IgD-negative memory B cell (primary cell): ENCODE data around the gene MTERF4. TPM values are rescaled to one million over a fixed set of nuclear protein-coding genes. Genes with fewer than 3 reads are reported as not detected.
"Not testable (repeated sequence)": the region's sequence is repeated elsewhere in the genome, so short reads cannot be mapped to it uniquely, and the experiment has no call there.

Source experiments
- H3K27ac Mint-ChIP-seq, 3 donors: one replicate each; pipeline ENCODE4 v1.8.0; 2020 to 2022; ENCODE audit warnings: mild to moderate bottlenecking in 3 of 3, mixed read lengths in 3 of 3, moderate library complexity in 1 of 3
- H3K27me3 Mint-ChIP-seq: one replicate; pipeline ENCODE4 v1.8.0; 2021; ENCODE audit warnings: mixed read lengths
- H3K36me3 Mint-ChIP-seq: one replicate; pipeline ENCODE4 v1.8.0; 2020; ENCODE audit warnings: mild to moderate bottlenecking, mixed read lengths
- H3K4me1 Mint-ChIP-seq, 3 donors: one replicate each; pipeline ENCODE4 v1.8.0; 2020 to 2022; ENCODE audit warnings: mixed read lengths in 3 of 3, mild to moderate bottlenecking in 1 of 3
- H3K4me3 Mint-ChIP-seq, 4 donors: one replicate each; pipeline ENCODE4 v1.8.0; 2020 to 2022; ENCODE audit warnings: mild to moderate bottlenecking in 4 of 4, mixed read lengths in 4 of 4, moderate library complexity in 3 of 4
- H3K9me3 Mint-ChIP-seq, 3 donors: one replicate each; pipeline ENCODE4 v1.8.0; 2020 to 2021; ENCODE audit warnings: mixed read lengths in 3 of 3, mild to moderate bottlenecking in 1 of 3
- polyA plus RNA-seq: library from polyadenylated mRNA; unstranded; fragments of 300-500 nt; fragmentation: Illumina TruSeq; gene quantifications from one replicate; pipeline ENCODE4 v1.2.3, GENCODE V29; 2021

The MTERF4 gene
- polyA plus RNA-seq, 1 donor from 2014 or later = 65.6 TPM

- H3K36me3 Mint-ChIP-seq = peaks cover 6% of the 10 kb centered on the region
- no peaks in the 10 kb centered on the region for H3K9me3 Mint-ChIP-seq
- H3K27me3 Mint-ChIP-seq = no peaks in the 10 kb centered on the region
- H3K4me3 Mint-ChIP-seq = peak overlapping the region in 1 of 4 donors; percentile 16
- peak overlapping the region in 2 of 3 donors; percentile 73 to 89 for H3K27ac Mint-ChIP-seq
- peaks cover 45 to 50% (median 47%) of the 10 kb centered on the region in 3 donors for H3K4me1 Mint-ChIP-seq
These were observed 7.1 kb downstream of the MTERF4 start for GRCh38 chr2:241094924-241095420.

- H3K4me3 Mint-ChIP-seq = no peak overlapping the region
- H3K27ac Mint-ChIP-seq = peak overlapping the region in 1 of 3 donors; percentile 90
- peaks cover 38 to 42% (median 39%) of the 10 kb centered on the region in 3 donors for H3K4me1 Mint-ChIP-seq
- H3K9me3 Mint-ChIP-seq = no peaks in the 10 kb centered on the region
- no peaks in the 10 kb centered on the region for H3K27me3 Mint-ChIP-seq
- peaks cover 7% of the 10 kb centered on the region for H3K36me3 Mint-ChIP-seq
These were observed 7.9 kb downstream of the MTERF4 start for GRCh38 chr2:241094172-241094571.

DNA sequence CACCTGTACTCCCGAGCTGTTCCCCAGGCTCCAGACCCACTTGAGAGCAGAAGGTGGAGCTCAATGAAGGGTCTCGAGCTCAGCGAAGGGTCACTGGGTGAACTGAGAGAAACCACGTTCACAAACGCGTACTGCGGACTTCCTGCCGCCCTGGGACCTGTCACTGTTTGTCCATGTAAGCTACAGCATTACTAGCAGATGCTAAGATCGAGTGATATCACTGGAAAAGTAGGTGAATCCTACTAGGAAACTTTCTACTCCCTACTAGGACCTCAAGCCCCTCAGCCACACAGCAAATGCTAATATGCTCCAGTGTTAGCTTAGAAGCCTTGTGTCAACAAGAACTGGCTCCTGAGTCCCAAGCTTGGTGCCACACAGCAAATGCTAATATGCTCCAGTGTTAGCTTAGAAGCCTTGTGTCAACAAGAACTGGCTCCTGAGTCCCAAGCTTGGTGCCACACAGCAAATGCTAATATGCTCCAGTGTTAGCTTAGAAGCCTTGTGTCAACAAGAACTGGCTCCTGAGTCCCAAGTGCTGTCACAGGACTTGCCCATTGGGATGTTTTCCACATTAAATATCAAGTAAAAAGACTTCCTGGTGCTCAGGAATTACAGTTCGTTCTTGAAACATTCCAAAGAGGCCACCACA lies 8.8 kb downstream of the MTERF4 start:
- not testable (repeated sequence) for H3K27me3 Mint-ChIP-seq, H3K4me3 Mint-ChIP-seq, H3K9me3 Mint-ChIP-seq, H3K36me3 Mint-ChIP-seq
- peaks cover 31 to 35% (median 34%) of the 10 kb centered on the region in 3 donors for H3K4me1 Mint-ChIP-seq
- peak overlapping the region in 1 of 3 donors; percentile 78 for H3K27ac Mint-ChIP-seq

- peaks cover 6% of the 10 kb centered on the region for H3K36me3 Mint-ChIP-seq
- H3K4me3 Mint-ChIP-seq = no peak overlapping the region
- H3K27me3 Mint-ChIP-seq = no peaks in the 10 kb centered on the region
- peak overlapping the region in 1 of 3 donors; percentile 78 for H3K27ac Mint-ChIP-seq
- H3K9me3 Mint-ChIP-seq = no peaks in the 10 kb centered on the region
- peaks cover 30 to 37% (median 34%) of the 10 kb centered on the region in 3 donors for H3K4me1 Mint-ChIP-seq
These were observed 9.4 kb downstream of the MTERF4 start for GRCh38 chr2:241092677-241093076.

DNA sequence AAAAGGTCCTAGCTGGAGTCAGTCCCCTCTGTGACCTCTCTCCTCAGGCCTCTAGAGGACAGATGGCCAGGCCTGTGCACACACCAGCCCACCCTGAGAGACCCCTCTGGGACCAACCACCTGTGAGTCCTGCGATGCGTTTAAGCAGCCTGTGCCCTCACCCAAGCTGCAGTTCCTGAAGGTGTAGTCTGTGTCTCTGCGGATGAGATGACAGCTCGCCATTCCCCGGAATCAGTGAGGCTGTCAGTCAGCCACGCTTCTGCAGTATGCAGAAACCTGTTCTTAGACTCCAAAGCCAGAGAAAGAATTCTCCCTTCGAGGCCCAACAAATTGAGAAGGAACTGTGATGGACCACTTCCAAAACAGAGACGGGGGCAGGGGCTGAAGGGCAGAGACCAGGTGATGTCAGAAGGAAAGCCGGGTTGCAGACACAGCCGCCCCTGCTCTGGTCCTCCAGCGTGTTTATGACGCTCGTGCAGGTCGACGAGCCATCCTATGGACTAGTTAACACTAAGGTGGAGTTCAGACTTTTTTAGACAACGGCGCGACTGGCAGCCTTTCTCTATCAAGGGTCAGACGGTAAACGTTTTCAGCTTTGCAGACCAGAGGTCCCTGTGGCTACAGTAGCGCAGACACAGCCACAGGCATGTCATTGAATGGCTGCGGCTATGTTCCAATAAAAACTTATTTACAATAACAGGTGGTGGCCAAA lies 10.2 kb downstream of the MTERF4 start:
- no peaks in the 10 kb centered on the region for H3K27me3 Mint-ChIP-seq
- H3K36me3 Mint-ChIP-seq = peaks cover 6% of the 10 kb centered on the region
- peak overlapping the region in 1 of 3 donors; percentile 59 for H3K27ac Mint-ChIP-seq
- no peaks in the 10 kb centered on the region for H3K9me3 Mint-ChIP-seq
- H3K4me1 Mint-ChIP-seq = peaks cover 23 to 29% (median 26%) of the 10 kb centered on the region in 3 donors
- H3K4me3 Mint-ChIP-seq = no peak overlapping the region

DNA sequence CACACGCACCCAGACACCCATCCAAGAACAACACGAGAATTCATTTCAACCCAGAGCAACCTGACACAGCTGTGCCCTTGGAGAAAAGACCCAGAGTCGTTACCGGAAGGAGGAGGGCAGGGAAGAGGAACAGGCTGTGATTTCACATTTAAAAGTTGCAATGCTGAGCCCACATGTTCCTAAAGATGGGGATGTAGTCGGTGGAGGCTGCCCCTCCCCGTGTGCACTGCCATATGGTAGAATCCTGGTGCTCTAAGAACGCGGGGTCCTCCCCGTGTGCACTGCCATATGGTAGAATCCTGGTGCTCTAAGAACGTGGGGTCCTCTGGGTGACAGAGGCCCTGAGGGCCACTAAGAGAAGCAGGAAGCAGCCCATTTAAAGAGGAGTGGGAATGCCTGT lies 10.9 kb downstream of the MTERF4 start:
- Mint-ChIP-seq H3K36me3 (peaks cover 8% of the 10 kb centered on the region), H3K27me3 (no peaks in the 10 kb centered on the region), H3K4me1 (peaks cover 19 to 22% (median 21%) of the 10 kb centered on the region in 3 donors), H3K4me3 (no peak overlapping the region), H3K9me3 (no peaks in the 10 kb centered on the region), H3K27ac (peak overlapping the region in 2 of 3 donors; percentile 43 to 80)

DNA sequence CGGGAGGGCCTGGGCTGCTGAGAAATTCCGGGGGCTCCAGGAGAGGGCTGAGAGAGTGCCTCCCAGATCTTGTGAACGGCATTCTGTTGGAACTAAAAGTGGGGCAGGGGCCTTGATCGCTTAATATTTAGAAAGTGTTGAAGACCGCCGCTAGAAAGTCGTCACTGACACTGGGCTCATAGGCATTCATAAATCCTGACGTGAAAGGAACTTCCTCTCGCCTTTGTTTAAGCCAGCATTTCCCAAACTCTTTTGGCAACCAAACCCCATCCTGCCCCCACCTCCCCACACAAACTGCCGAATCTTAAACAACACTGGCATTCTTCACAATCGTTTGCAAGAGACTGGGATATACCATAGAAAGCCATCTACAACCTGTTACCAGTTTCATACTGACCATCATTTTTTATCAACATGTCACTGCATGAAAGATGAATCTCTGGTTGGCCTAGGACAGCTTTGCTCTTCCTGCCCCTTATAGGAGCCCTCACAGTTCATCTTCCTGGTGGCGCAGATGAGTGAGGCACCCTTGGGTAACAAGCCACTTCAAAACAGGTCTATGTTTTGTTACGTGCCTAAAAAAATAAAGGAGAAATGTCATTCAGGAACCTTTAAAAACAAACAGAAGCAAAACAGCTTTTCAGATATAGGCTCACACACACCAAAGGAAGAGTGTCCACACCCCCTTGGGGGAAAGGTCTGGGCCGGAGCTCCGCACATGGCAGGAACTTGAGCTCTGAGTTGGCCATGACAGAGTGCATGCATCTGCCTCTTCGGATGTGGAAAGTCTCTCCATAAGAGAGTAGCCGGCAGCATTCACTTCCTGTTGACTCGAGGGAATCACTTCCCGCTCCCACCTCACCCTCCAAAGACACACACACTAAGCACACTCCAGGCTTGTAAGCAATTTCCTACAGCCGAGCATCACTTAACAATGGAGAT lies 13.0 kb downstream of the MTERF4 start:
- H3K9me3 Mint-ChIP-seq = peaks cover 0 to 9% (median 3%) of the 10 kb centered on the region in 3 donors
- H3K4me1 Mint-ChIP-seq = peaks cover 10 to 13% (median 12%) of the 10 kb centered on the region in 3 donors
- peak overlapping the region in 1 of 4 donors; percentile 90 for H3K4me3 Mint-ChIP-seq
- peak overlapping the region in 1 of 3 donors; percentile 59 for H3K27ac Mint-ChIP-seq
- H3K27me3 Mint-ChIP-seq = no peaks in the 10 kb centered on the region
- H3K36me3 Mint-ChIP-seq = peaks cover 15% of the 10 kb centered on the region

DNA sequence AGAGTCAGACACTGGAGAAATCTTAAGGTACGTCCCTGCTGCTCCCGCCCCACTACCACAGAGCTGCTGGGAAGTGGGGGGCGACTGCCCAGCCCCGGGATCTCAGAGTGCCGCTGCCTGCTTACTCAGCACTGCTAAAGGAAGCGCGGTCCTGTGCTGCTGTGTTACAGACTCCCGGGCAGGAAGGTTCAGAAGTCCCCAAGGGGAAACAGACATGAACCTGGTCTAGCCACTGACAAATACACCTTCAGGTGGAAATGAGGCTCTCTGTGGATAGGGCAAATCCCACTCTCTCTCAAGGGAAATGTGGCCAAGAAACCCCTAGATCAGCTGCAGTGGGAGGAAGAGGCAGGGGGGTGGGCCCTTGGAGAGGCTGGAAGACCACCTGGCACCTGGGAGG lies 13.7 kb downstream of the MTERF4 start:
- Mint-ChIP-seq H3K4me3 (peak overlapping the region in 1 of 4 donors; percentile 90), H3K27ac (peak overlapping the region in 2 of 3 donors; percentile 84 to 93), H3K27me3 (no peaks in the 10 kb centered on the region), H3K4me1 (peaks cover 10 to 13% (median 12%) of the 10 kb centered on the region in 3 donors), H3K36me3 (peaks cover 15% of the 10 kb centered on the region), H3K9me3 (peaks cover 0 to 9% (median 3%) of the 10 kb centered on the region in 3 donors)

- H3K4me1 Mint-ChIP-seq = peaks cover 15 to 16% (median 15%) of the 10 kb centered on the region in 3 donors
- H3K27ac Mint-ChIP-seq = peak overlapping the region; percentile 71 to 93 (median 84)
- H3K4me3 Mint-ChIP-seq = no peak overlapping the region
- H3K9me3 Mint-ChIP-seq = peaks cover 0 to 9% (median 3%) of the 10 kb centered on the region in 3 donors
- peaks cover 15% of the 10 kb centered on the region for H3K36me3 Mint-ChIP-seq
- no peaks in the 10 kb centered on the region for H3K27me3 Mint-ChIP-seq
These were observed 14.4 kb downstream of the MTERF4 start for GRCh38 chr2:241087420-241088268.

DNA sequence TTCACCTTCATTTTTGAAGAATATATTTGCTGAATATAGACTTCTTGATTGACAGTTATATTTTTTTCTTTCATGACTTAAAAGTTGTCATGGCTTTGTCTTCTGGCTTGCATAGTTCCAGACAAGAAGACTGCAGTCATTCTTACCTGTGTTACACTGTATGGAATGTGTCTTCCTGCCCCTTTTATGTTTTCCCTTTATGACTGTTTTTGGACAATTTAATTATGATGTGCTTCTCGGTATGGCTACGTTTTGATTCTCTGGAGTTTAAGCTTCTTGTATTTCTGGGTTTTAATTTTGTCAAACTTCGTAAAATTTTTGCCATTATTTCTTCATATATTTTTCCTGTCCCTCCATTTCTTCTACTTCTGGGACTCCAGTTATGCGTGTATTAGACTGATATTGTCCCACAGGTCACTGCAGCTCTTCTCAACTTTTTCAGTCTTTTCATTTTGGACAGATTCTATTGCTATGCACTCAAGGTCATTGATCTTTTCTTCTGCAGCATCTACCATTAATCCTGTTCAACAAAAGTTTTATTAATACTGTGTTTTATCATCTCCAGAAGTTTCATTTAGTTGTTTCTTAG lies 17.1 kb downstream of the MTERF4 start:
- peaks cover 0 to 9% (median 3%) of the 10 kb centered on the region in 3 donors for H3K9me3 Mint-ChIP-seq
- no peak overlapping the region for H3K4me3 Mint-ChIP-seq
- H3K4me1 Mint-ChIP-seq = peaks cover 11 to 12% (median 12%) of the 10 kb centered on the region in 3 donors
- peak overlapping the region in 1 of 3 donors; percentile 39 for H3K27ac Mint-ChIP-seq
- H3K27me3 Mint-ChIP-seq = no peaks in the 10 kb centered on the region
- H3K36me3 Mint-ChIP-seq = peaks cover 16% of the 10 kb centered on the region

DNA sequence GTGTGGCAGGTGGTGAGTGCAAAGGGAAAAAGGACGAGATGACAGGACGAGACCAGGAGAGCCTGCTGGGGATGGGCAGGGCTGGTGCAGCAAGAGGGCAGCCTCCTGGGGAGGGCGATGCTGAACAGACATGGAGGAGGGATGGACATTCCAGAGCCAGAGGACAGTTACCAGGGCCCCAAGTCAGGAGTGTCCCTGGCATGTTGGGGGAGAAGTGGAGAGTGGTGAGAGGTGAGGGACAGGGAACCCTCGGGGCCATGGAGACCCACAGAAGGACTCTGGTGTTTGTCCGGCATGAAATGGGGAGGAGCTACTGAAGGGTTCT lies 19.0 kb downstream of the MTERF4 start:
- Mint-ChIP-seq H3K4me1 (peaks cover 9 to 13% (median 12%) of the 10 kb centered on the region in 3 donors), H3K4me3 (no peak overlapping the region), H3K9me3 (peaks cover 0 to 9% (median 3%) of the 10 kb centered on the region in 3 donors), H3K27me3 (no peaks in the 10 kb centered on the region), H3K27ac (peak overlapping the region in 2 of 3 donors; percentile 14 to 55), H3K36me3 (peaks cover 13% of the 10 kb centered on the region)

DNA sequence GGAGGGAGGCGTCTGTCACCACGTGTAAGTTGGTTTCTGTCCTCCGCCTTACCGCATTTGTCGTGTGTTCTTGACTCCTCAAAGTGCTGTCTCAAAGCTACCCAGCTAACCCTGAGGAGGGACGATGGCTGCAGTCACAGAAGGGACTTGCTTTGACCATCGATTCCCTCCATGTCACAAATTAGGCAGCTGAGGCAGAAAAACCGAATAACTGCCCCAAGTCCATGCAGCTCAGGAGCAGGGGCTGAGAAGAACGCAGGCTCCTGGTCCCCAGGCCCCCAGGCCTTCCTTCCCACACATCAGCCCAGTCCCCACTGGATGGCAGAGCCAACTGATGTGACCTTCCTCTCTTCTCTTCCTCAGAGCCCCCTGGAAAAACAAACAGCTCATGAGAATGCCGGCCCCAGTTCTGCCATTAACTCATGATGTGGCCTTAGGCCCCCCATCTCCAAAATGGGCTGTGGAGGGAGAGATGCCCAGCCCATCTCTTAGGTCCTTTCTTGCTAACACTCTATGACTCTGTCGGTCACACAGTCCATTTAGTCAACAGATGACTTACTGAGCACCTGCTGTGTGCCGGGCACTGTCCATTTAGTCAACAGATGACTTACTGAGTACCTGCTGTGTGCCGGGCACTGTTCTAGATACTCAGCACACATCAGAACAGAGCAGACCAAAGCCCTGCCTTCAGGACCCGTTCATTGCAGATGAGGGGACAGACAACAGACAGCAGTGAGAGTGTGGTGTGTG lies 19.6 kb downstream of the MTERF4 start:
- Mint-ChIP-seq H3K4me3 (no peak overlapping the region), H3K27me3 (no peaks in the 10 kb centered on the region), H3K9me3 (peaks cover 0 to 9% (median 3%) of the 10 kb centered on the region in 3 donors), H3K4me1 (peaks cover 10 to 11% (median 10%) of the 10 kb centered on the region in 3 donors), H3K36me3 (peaks cover 11% of the 10 kb centered on the region), H3K27ac (peak overlapping the region in 2 of 3 donors; percentile 14 to 55)
